ENCODE data around the gene BANP.

Gene BANP

GRCh38 chr16:87958632-87959031 is 7.4 kb downstream of the BANP start:
- H3K9me3 ChIP-seq (ENCODE audit: insufficient read depth, low read length, severe bottlenecking), result no peaks in the 10 kb centered on the region
- peaks cover 99% of the 10 kb centered on the region for H3K79me2 ChIP-seq (ENCODE audit: insufficient read depth, low read length)
- H3K9ac ChIP-seq (ENCODE audit: low read depth, low read length), result no peak overlapping the region
- H3K36me3 ChIP-seq (ENCODE audit: insufficient read depth, low read length), result peaks cover 47% of the 10 kb centered on the region
- DNase-seq (no peak), ATAC-seq (ENCODE audit: insufficient read depth, low read depth) (no peak)
- H3K4me3 ChIP-seq (ENCODE audit: low read depth in 1 of 2, low read length in 2 of 2), result no peak overlapping the region
- TF ChIP-seq CTCF (IDR thresholded peaks at IDR 0.05; ENCODE audit: borderline replicate concordance, extremely low read depth, low read length, poor library complexity, severe bottlenecking), result no peak
- no peak for TF ChIP-seq EZH2 (IDR thresholded peaks at IDR 0.05; ENCODE audit: borderline replicate concordance, low read depth, low read length, severe bottlenecking)
- H3K27me3 ChIP-seq (ENCODE audit: insufficient read depth, low read length, poor library complexity), result no peaks in the 10 kb centered on the region
- H4K20me1 ChIP-seq (ENCODE audit: insufficient read depth, low read length), result peaks cover 73% of the 10 kb centered on the region
- no peak overlapping the region for H3K4me2 ChIP-seq (ENCODE audit: insufficient read depth, low read length)
- H3K4me1 ChIP-seq (ENCODE audit: insufficient read depth, low read length), result peaks cover 24% of the 10 kb centered on the region
- no peak overlapping the region for H2AFZ ChIP-seq (ENCODE audit: low read depth, low read length)
- H3K27ac ChIP-seq (ENCODE audit: low read length), result no peak overlapping the region

GRCh38 chr16:87959391-87959990 is 8.3 kb downstream of the BANP start:
- peaks cover 99% of the 10 kb centered on the region for H3K79me2 ChIP-seq (ENCODE audit: insufficient read depth, low read length)
- H2AFZ ChIP-seq (ENCODE audit: low read depth, low read length), result no peak overlapping the region
- no peaks in the 10 kb centered on the region for H3K9me3 ChIP-seq (ENCODE audit: insufficient read depth, low read length, severe bottlenecking)
- peaks cover 73% of the 10 kb centered on the region for H4K20me1 ChIP-seq (ENCODE audit: insufficient read depth, low read length)
- no peak for DNase-seq
- H3K27ac ChIP-seq (ENCODE audit: low read length), result no peak overlapping the region
- H3K27me3 ChIP-seq (ENCODE audit: insufficient read depth, low read length, poor library complexity), result no peaks in the 10 kb centered on the region
- no peak for TF ChIP-seq CTCF (IDR thresholded peaks at IDR 0.05; ENCODE audit: borderline replicate concordance, extremely low read depth, low read length, poor library complexity, severe bottlenecking)
- peaks cover 38% of the 10 kb centered on the region for H3K36me3 ChIP-seq (ENCODE audit: insufficient read depth, low read length)
- peaks cover 16% of the 10 kb centered on the region for H3K4me1 ChIP-seq (ENCODE audit: insufficient read depth, low read length)
- ATAC-seq (ENCODE audit: insufficient read depth, low read depth), result no peak
- no peak overlapping the region for H3K9ac ChIP-seq (ENCODE audit: low read depth, low read length)
- no peak overlapping the region for H3K4me2 ChIP-seq (ENCODE audit: insufficient read depth, low read length)
- H3K4me3 ChIP-seq (ENCODE audit: low read depth in 1 of 2, low read length in 2 of 2), result no peak overlapping the region

- Histone ChIP-seq H3K4me3 (ENCODE audit: low read depth in 1 of 2, low read length in 2 of 2) (no peak overlapping the region), H3K27me3 (ENCODE audit: insufficient read depth, low read length, poor library complexity) (no peaks in the 10 kb centered on the region), H3K79me2 (ENCODE audit: insufficient read depth, low read length) (peaks cover 99% of the 10 kb centered on the region), H4K20me1 (ENCODE audit: insufficient read depth, low read length) (peaks cover 72% of the 10 kb centered on the region), H3K4me2 (ENCODE audit: insufficient read depth, low read length) (no peak overlapping the region), H3K27ac (ENCODE audit: low read length) (no peak overlapping the region), H2AFZ (ENCODE audit: low read depth, low read length) (no peak overlapping the region), H3K9me3 (ENCODE audit: insufficient read depth, low read length, severe bottlenecking) (no peaks in the 10 kb centered on the region), H3K36me3 (ENCODE audit: insufficient read depth, low read length) (peaks cover 30% of the 10 kb centered on the region), H3K4me1 (ENCODE audit: insufficient read depth, low read length) (peaks cover 8% of the 10 kb centered on the region), H3K9ac (ENCODE audit: low read depth, low read length) (no peak overlapping the region)
- DNase-seq, result no peak
- ATAC-seq (ENCODE audit: insufficient read depth, low read depth), result no peak
- TF ChIP-seq CTCF (IDR thresholded peaks at IDR 0.05; ENCODE audit: borderline replicate concordance, extremely low read depth, low read length, poor library complexity, severe bottlenecking), result no peak
- TF ChIP-seq EZH2 (IDR thresholded peaks at IDR 0.05; ENCODE audit: borderline replicate concordance, low read depth, low read length, severe bottlenecking), result no peak
These were observed 9.1 kb downstream of the BANP start for GRCh38 chr16:87960296-87960695.

- H3K27ac ChIP-seq (ENCODE audit: low read length), result no peak overlapping the region
- H3K27me3 ChIP-seq (ENCODE audit: insufficient read depth, low read length, poor library complexity), result no peaks in the 10 kb centered on the region
- ATAC-seq (ENCODE audit: insufficient read depth, low read depth) (no peak), DNase-seq (no peak)
- H4K20me1 ChIP-seq (ENCODE audit: insufficient read depth, low read length), result peaks cover 70% of the 10 kb centered on the region
- H3K4me3 ChIP-seq (ENCODE audit: low read depth in 1 of 2, low read length in 2 of 2), result no peak overlapping the region
- H2AFZ ChIP-seq (ENCODE audit: low read depth, low read length), result no peak overlapping the region
- H3K36me3 ChIP-seq (ENCODE audit: insufficient read depth, low read length), result peaks cover 25% of the 10 kb centered on the region
- H3K4me2 ChIP-seq (ENCODE audit: insufficient read depth, low read length), result no peak overlapping the region
- peaks cover 99% of the 10 kb centered on the region for H3K79me2 ChIP-seq (ENCODE audit: insufficient read depth, low read length)
- TF ChIP-seq EZH2 (IDR thresholded peaks at IDR 0.05; ENCODE audit: borderline replicate concordance, low read depth, low read length, severe bottlenecking), result no peak
- no peak for TF ChIP-seq CTCF (IDR thresholded peaks at IDR 0.05; ENCODE audit: borderline replicate concordance, extremely low read depth, low read length, poor library complexity, severe bottlenecking)
- H3K9ac ChIP-seq (ENCODE audit: low read depth, low read length), result no peak overlapping the region
- H3K4me1 ChIP-seq (ENCODE audit: insufficient read depth, low read length), result peaks cover 2% of the 10 kb centered on the region
- no peaks in the 10 kb centered on the region for H3K9me3 ChIP-seq (ENCODE audit: insufficient read depth, low read length, severe bottlenecking)
These were observed 9.6 kb downstream of the BANP start for GRCh38 chr16:87960852-87961251.
